Measurements from ENCODE around the gene ARHGAP24.

Gene ARHGAP24

DNA sequence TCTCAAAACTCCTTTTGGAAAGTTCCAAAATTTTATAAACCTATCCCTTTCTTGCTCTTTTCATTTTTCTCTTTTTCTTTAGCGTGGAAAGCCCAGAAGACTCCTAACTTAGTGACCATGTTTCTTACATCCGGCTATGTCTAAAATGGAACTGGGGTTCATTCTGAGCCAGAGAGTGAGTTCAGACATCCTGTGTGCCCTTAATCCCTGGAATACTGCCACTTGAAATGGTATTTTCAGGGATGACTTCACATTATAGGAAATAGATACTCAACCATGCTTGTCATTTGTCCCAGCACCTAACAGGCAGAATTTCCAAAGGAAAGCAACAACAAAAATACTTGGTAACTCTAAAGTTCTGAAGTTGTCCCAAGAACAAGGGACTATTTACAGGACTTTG, 379.6 kb downstream of the ARHGAP24 start:
- H3K27me3 ChIP-seq (ENCODE audit: insufficient read depth, poor library complexity, severe bottlenecking) = no peaks in the 10 kb centered on the region
- no peaks in the 10 kb centered on the region for H3K9me3 ChIP-seq (ENCODE audit: severe bottlenecking)
- H3K4me1 ChIP-seq (ENCODE audit: insufficient read depth, poor library complexity, severe bottlenecking) = no peaks in the 10 kb centered on the region
- ATAC-seq (ENCODE audit: low read depth) (no peak), DNase-seq (ENCODE audit: low spot score) (no peak)
- no peak overlapping the region for H3K27ac ChIP-seq (ENCODE audit: poor library complexity, severe bottlenecking)
- no peak overlapping the region for H3K4me3 ChIP-seq (ENCODE audit: severe bottlenecking)
- TF ChIP-seq, protein P1, sequence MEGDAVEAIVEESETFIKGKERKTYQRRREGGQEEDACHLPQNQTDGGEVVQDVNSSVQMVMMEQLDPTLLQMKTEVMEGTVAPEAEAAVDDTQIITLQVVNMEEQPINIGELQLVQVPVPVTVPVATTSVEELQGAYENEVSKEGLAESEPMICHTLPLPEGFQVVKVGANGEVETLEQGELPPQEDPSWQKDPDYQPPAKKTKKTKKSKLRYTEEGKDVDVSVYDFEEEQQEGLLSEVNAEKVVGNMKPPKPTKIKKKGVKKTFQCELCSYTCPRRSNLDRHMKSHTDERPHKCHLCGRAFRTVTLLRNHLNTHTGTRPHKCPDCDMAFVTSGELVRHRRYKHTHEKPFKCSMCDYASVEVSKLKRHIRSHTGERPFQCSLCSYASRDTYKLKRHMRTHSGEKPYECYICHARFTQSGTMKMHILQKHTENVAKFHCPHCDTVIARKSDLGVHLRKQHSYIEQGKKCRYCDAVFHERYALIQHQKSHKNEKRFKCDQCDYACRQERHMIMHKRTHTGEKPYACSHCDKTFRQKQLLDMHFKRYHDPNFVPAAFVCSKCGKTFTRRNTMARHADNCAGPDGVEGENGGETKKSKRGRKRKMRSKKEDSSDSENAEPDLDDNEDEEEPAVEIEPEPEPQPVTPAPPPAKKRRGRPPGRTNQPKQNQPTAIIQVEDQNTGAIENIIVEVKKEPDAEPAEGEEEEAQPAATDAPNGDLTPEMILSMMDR (IDR thresholded peaks at IDR 0.05; ENCODE audit: poor library complexity, severe bottlenecking) = no peak
- no peaks in the 10 kb centered on the region for H3K36me3 ChIP-seq (ENCODE audit: low read depth)

DNA sequence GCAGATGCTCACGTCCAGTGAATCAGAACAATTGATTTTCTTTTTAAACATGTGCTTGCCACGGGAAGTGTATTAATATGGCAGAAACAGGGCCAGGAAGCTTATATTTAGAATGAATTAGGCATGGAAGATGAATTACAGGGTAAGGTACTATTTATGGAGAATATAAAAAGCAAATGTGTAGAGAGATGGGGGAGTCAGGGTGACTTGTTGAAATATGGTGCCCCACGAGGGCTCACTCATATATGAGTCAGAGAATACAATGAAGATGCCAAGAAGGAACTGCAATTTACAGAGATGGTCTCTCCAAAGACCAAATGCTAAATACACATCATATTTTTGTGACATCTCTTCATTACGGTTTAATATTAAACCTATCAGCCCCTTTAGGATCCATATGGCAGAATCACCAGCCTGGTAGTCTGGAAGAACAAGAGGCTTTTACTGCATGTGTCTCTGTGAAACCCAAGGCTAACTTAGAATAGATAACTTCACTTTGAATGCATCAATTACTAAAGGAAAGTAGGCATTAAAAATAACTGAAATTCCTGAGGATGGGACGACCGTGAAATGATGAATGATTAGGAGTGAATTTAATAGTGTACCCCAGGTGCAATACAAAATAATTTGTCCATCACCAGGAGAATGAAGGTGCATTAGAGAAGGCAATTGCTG, 385.3 kb downstream of the ARHGAP24 start:
- DNase-seq (ENCODE audit: low spot score) (no peak), ATAC-seq (ENCODE audit: low read depth) (no peak)
- H3K9me3 ChIP-seq (ENCODE audit: severe bottlenecking) = no peaks in the 10 kb centered on the region
- TF ChIP-seq, protein P1 (IDR thresholded peaks at IDR 0.05; ENCODE audit: poor library complexity, severe bottlenecking) = no peak
- no peaks in the 10 kb centered on the region for H3K27me3 ChIP-seq (ENCODE audit: insufficient read depth, poor library complexity, severe bottlenecking)
- no peak overlapping the region for H3K4me3 ChIP-seq (ENCODE audit: severe bottlenecking)
- H3K27ac ChIP-seq (ENCODE audit: poor library complexity, severe bottlenecking) = no peak overlapping the region
- H3K4me1 ChIP-seq (ENCODE audit: insufficient read depth, poor library complexity, severe bottlenecking) = no peaks in the 10 kb centered on the region
- no peaks in the 10 kb centered on the region for H3K36me3 ChIP-seq (ENCODE audit: low read depth)

DNA sequence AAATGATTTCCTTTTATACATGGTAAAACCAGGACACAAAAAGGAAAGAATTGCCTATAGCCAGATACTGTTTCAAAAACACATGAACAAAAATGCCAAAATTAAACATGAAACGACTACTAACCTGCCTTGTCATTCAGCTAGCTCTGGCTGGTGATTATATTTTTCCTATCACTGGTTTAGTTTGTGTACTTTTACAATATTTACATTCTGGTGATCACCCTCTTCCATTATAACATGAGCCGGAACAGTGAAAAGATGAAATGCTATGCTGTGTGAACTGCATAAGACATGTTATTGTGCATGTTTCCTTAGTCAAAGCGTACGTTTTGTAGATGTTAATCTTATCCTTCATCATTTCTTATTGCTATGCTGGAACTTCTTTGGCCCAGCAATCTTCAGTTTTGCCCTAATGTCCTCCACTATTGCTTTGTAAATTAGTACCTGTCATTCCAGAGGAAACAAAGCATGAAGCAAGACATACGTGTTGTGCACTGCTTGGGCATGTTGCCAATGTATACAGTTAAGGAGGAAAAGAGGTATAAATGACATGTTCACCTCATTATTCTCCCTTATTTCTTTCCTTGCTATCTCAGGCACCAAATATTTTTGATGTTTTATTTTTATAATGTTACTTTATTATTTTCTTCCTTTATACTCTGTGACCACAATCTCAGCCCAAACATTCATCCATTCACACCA, 386.3 kb downstream of the ARHGAP24 start:
- no peak overlapping the region for H3K27ac ChIP-seq (ENCODE audit: poor library complexity, severe bottlenecking)
- TF ChIP-seq, protein P1 (IDR thresholded peaks at IDR 0.05; ENCODE audit: poor library complexity, severe bottlenecking) = no peak
- no peaks in the 10 kb centered on the region for H3K9me3 ChIP-seq (ENCODE audit: severe bottlenecking)
- no peaks in the 10 kb centered on the region for H3K4me1 ChIP-seq (ENCODE audit: insufficient read depth, poor library complexity, severe bottlenecking)
- no peak overlapping the region for H3K4me3 ChIP-seq (ENCODE audit: severe bottlenecking)
- no peak for ATAC-seq (ENCODE audit: low read depth)
- H3K27me3 ChIP-seq (ENCODE audit: insufficient read depth, poor library complexity, severe bottlenecking) = no peaks in the 10 kb centered on the region
- DNase-seq (ENCODE audit: low spot score) = no peak
- H3K36me3 ChIP-seq (ENCODE audit: low read depth) = no peaks in the 10 kb centered on the region

DNA sequence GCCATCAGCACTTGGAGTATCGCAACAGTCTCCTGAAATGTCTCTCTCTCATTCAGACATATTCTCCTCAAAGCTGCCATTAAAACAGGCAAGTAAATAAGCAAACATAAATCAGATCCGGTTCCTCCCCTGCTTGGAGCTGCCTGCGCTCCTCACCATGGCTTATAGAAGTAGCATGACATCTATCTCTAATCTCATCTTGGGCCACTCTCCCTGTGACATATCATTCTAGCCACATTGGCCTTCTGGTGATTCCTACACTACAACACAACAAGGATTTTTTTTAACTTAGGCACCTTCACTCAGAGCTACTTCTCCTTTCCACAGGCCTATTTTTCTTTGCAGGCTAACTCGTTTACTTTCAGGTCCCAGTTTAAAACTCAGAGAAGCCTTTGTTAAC, 387.9 kb downstream of the ARHGAP24 start:
- ATAC-seq (ENCODE audit: low read depth) (no peak), DNase-seq (ENCODE audit: low spot score) (no peak)
- TF ChIP-seq, protein P1 (IDR thresholded peaks at IDR 0.05; ENCODE audit: poor library complexity, severe bottlenecking) = no peak
- H3K9me3 ChIP-seq (ENCODE audit: severe bottlenecking) = no peaks in the 10 kb centered on the region
- H3K27ac ChIP-seq (ENCODE audit: poor library complexity, severe bottlenecking) = no peak overlapping the region
- no peaks in the 10 kb centered on the region for H3K36me3 ChIP-seq (ENCODE audit: low read depth)
- no peaks in the 10 kb centered on the region for H3K4me1 ChIP-seq (ENCODE audit: insufficient read depth, poor library complexity, severe bottlenecking)
- no peaks in the 10 kb centered on the region for H3K27me3 ChIP-seq (ENCODE audit: insufficient read depth, poor library complexity, severe bottlenecking)
- H3K4me3 ChIP-seq (ENCODE audit: severe bottlenecking) = no peak overlapping the region
